IMR-90 (cell line): ENCODE data around the gene NEGR1.

Experiments used
- BHLHE40 ChIP-seq: fragments of 150-350 bp; IDR thresholded peaks from 2 replicates; pipeline ENCODE4 v1.6.1; 2016; ENCODE audit warnings: mild to moderate bottlenecking, low read depth, low read length
- CEBPB ChIP-seq: IDR thresholded peaks from 2 replicates; pipeline ENCODE4 v1.6.1; 2012; ENCODE audit warnings: low read depth, low read length, improper control_type of control experiment
- CHD1 ChIP-seq: IDR thresholded peaks from 2 replicates; pipeline ENCODE4 v1.6.1; 2012; ENCODE audit warnings: low read depth, low read length, improper control_type of control experiment
- CTCF ChIP-seq: conservative IDR thresholded peaks from 2 replicates; pipeline ENCODE4 v1.5.1; 2012; ENCODE audit warnings: mild to moderate bottlenecking, low read depth, low read length, improper control_type of control experiment
- ELK1 ChIP-seq: fragments of 150-350 bp; IDR thresholded peaks from 2 replicates; pipeline ENCODE4 v1.6.1; 2016; ENCODE audit warnings: low read depth, mild to moderate bottlenecking, low read length, moderate library complexity, borderline replicate concordance
- FOS ChIP-seq: fragments of 150-350 bp; IDR thresholded peaks from 2 replicates; pipeline ENCODE4 v1.6.1; 2016; ENCODE audit warnings: low read depth, low read length
- MAFK ChIP-seq: IDR thresholded peaks from 2 replicates; pipeline ENCODE4 v1.6.1; 2012; ENCODE audit warnings: low read depth, low read length, improper control_type of control experiment
- MAZ ChIP-seq: IDR thresholded peaks from 2 replicates; pipeline ENCODE4 v1.6.1; 2012; ENCODE audit warnings: low read depth, mild to moderate bottlenecking, low read length, improper control_type of control experiment, moderate library complexity, borderline replicate concordance
- NFE2L2 ChIP-seq: fragments of 150-350 bp; IDR thresholded peaks from 2 replicates; pipeline ENCODE4 v1.6.1; 2016; ENCODE audit warnings: low read depth, mild to moderate bottlenecking, low read length
- POLR2A ChIP-seq: IDR thresholded peaks from 2 replicates; pipeline ENCODE4 v1.6.1; 2012; ENCODE audit warnings: mild to moderate bottlenecking, low read depth, low read length
- RAD21 ChIP-seq: IDR thresholded peaks from 2 replicates; pipeline ENCODE4 v1.6.1; 2012; ENCODE audit warnings: low read length, improper control_type of control experiment
- RFX5 ChIP-seq: IDR thresholded peaks from 2 replicates; pipeline ENCODE4 v1.8.0; 2012; ENCODE audit warnings: low read depth, mild to moderate bottlenecking, low read length, moderate library complexity
- TF ChIP-seq, protein P1 (sequence below): fragments of 150-350 bp; IDR thresholded peaks from 2 replicates; pipeline ENCODE4 v1.6.1; 2017; ENCODE audit warnings: mild to moderate bottlenecking, antibody characterized with exemption, low read length, low read depth

- TF ChIP-seq RFX5 (no peak), MAZ (no peak), POLR2A (no peak), NFE2L2 (no peak), CTCF (no peak), RAD21 (no peak), ELK1 (no peak), FOS (no peak), MAFK (no peak), CHD1 (no peak), CEBPB (no peak), BHLHE40 (no peak)
- TF ChIP-seq, protein P1, sequence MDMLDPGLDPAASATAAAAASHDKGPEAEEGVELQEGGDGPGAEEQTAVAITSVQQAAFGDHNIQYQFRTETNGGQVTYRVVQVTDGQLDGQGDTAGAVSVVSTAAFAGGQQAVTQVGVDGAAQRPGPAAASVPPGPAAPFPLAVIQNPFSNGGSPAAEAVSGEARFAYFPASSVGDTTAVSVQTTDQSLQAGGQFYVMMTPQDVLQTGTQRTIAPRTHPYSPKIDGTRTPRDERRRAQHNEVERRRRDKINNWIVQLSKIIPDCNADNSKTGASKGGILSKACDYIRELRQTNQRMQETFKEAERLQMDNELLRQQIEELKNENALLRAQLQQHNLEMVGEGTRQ, result no peak
Observed at GRCh38 chr1:71618766-71619530, 663.4 kb downstream of the NEGR1 start.
